ENCODE measurements around the gene CAPN14.

DNA sequence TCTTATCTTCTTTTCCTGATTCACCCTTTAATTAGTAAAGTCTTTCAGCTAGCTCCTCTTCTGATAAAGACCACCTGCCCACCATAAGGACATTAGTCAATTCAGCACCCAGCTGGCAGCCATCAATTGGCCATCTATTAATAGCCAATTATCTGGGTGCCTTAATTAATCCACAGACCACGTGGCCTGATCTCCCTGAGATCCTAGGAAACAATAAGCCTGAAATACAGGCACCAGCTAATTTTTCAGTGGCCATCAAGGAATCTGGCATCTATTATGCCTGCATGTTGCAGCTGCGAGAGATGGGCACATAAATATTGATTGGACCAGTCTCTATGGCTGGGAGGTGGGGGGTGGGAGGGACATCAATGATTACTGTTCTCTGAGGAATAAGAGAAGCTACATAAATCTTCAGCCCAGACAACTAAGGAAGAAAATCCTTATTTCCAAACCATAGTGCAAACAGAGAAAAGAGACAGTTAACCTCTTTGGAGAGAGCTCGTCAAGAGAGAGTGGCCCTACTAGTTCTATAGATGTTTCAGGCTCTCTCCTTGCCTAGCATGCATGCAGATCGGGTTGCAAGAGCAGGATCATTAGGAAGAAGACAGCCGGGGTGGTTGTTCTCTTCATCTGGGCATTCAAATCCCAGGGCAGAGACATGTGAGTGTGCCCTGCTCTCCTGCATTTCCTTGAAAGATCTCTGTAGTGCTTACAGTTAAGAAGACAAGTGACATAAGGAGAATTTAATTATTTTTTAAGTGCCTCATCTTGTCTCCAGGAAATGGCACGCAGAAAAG lies 87.7 kb downstream of the CAPN14 start:
- no peak for TF ChIP-seq EZH2 (IDR thresholded peaks at IDR 0.05; ENCODE audit: borderline replicate concordance, low read depth, low read length, poor library complexity, severe bottlenecking)
- TF ChIP-seq, protein P1, sequence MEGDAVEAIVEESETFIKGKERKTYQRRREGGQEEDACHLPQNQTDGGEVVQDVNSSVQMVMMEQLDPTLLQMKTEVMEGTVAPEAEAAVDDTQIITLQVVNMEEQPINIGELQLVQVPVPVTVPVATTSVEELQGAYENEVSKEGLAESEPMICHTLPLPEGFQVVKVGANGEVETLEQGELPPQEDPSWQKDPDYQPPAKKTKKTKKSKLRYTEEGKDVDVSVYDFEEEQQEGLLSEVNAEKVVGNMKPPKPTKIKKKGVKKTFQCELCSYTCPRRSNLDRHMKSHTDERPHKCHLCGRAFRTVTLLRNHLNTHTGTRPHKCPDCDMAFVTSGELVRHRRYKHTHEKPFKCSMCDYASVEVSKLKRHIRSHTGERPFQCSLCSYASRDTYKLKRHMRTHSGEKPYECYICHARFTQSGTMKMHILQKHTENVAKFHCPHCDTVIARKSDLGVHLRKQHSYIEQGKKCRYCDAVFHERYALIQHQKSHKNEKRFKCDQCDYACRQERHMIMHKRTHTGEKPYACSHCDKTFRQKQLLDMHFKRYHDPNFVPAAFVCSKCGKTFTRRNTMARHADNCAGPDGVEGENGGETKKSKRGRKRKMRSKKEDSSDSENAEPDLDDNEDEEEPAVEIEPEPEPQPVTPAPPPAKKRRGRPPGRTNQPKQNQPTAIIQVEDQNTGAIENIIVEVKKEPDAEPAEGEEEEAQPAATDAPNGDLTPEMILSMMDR (conservative IDR thresholded peaks at IDR 0.05; ENCODE audit: low read depth, low read length): no peak
